NCI-H146 (cell line): ENCODE measurements around the gene GRK4.

Experiments used
- DNase-seq: peaks from one replicate; lab custom pipeline; 2025; lab: John Stamatoyannopoulos, UW

GRK4 gene

DNA sequence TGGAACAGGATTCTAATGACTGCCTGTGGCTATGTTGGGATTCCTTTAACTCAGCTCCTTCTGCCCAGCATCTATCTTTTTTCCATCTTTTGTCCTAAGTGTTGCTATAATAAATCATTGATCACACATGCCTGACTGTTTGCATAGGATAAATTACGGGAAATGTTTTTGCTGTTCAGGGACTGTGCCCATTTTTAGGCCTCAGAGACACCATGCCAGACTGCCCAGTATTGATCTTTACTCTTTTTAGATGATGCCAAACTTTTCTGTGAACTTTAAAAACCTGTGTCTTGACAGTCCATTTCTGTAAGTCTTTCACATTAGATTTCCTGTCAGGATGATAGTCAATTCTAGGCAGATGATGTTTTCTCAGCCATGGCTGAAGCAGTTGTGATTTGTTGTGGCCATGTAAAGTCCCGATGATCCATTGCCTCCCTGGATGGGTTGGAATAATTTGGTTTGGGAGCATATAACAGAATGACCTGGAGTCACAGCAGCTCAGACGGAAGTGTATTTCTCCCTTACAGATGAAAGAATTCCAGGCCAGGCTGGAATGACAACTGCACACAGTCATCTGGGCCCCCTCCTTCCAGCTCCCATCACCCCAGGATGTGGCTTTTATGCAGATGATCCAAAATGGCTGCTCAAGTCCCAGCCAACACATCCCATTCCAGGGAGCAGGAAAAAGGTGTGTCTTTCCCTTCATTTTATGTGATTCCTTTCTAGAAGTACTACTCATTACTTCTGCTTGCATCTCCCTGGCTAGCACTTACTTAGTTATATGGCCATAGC is 107.5 kb downstream of the GRK4 start:
- DNase-seq, result no peak

DNA sequence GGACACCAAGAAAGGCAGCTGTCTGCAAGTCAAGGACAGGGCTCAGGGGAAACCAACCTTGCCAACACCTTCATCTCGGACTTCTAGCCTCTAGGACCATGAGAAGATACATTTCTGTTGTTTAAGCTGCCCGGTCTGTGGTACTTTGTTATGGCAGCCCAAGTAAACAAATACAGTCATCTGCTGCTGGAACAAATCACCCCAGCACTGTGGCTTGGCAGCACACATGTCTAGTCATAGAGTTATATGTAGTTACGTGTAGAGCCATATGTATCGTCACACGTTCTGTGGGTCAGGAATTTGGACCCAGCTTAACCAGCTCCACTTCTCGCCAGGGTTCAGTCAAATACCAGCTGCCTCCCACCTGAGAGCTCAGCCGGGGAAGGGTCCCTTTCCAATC is 108.4 kb downstream of the GRK4 start:
- DNase-seq, result no peak

DNA sequence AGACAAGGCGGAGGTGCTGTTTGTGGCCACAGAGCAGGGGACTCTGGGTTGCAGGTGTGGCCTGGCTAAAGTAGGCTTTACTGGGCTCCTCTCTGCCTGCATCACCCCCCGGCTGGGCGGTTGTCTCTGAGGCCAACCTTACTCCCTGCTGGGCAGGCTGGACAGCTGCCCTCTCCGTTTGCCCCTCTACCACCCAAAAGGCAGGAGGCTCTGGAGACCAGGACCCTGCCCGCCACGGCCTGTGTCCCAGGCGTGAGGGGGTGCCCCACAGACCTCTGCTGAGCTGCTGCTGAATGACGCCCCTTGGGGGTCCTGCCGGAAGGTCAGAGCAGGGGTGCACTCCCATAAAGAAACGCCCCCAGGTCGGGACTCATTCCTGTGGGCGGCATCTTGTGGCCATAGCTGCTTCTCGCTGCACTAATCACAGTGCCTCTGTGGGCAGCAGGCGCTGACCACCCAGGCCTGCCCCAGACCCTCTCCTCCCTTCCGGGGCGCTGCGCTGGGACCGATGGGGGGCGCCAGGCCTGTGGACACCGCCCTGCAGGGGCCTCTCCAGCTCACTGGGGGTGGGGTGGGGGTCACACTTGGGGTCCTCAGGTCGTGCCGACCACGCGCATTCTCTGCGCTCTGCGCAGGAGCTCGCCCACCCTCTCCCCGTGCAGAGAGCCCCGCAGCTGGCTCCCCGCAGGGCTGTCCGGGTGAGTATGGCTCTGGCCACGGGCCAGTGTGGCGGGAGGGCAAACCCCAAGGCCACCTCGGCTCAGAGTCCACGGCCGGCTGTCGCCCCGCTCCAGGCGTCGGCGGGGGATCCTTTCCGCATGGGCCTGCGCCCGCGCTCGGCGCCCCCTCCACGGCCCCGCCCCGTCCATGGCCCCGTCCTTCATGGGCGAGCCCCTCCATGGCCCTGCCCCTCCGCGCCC is 110.0 kb downstream of the GRK4 start:
- peak; percentile 62 for DNase-seq

DNA sequence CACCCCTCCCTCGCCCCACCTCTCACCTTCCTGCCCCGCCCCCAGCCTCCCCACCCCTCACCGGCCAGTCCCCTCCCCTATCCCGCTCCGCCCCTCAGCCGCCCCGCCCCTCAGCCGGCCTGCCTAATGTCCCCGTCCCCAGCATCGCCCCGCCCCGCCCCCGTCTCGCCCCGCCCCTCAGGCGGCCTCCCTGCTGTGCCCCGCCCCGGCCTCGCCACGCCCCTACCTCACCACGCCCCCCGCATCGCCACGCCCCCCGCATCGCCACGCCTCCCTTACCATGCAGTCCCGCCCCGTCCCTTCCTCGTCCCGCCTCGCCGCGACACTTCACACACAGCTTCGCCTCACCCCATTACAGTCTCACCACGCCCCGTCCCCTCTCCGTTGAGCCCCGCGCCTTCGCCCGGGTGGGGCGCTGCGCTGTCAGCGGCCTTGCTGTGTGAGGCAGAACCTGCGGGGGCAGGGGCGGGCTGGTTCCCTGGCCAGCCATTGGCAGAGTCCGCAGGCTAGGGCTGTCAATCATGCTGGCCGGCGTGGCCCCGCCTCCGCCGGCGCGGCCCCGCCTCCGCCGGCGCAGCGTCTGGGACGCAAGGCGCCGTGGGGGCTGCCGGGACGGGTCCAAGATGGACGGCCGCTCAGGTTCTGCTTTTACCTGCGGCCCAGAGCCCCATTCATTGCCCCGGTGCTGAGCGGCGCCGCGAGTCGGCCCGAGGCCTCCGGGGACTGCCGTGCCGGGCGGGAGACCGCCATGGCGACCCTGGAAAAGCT is 110.9 kb downstream of the GRK4 start, which contains the start of the genes HTT and HTT-AS:
TSS of gene HTT (plus strand) at position 604 of the 768 bp plus-strand sequence. CDS start at position 749, 145 bp downstream.
TSS of gene HTT-AS (minus strand) at position 461 of the 768 bp plus-strand sequence.
- peak; percentile 97 for DNase-seq

DNA sequence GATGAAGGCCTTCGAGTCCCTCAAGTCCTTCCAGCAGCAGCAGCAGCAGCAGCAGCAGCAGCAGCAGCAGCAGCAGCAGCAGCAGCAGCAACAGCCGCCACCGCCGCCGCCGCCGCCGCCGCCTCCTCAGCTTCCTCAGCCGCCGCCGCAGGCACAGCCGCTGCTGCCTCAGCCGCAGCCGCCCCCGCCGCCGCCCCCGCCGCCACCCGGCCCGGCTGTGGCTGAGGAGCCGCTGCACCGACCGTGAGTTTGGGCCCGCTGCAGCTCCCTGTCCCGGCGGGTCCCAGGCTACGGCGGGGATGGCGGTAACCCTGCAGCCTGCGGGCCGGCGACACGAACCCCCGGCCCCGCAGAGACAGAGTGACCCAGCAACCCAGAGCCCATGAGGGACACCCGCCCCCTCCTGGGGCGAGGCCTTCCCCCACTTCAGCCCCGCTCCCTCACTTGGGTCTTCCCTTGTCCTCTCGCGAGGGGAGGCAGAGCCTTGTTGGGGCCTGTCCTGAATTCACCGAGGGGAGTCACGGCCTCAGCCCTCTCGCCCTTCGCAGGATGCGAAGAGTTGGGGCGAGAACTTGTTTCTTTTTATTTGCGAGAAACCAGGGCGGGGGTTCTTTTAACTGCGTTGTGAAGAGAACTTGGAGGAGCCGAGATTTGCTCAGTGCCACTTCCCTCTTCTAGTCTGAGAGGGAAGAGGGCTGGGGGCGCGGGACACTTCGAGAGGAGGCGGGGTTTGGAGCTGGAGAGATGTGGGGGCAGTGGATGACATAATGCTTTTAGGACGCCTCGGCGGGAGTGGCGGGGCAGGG is 111.7 kb downstream of the GRK4 start:
- peak; percentile 69 for DNase-seq

DNA sequence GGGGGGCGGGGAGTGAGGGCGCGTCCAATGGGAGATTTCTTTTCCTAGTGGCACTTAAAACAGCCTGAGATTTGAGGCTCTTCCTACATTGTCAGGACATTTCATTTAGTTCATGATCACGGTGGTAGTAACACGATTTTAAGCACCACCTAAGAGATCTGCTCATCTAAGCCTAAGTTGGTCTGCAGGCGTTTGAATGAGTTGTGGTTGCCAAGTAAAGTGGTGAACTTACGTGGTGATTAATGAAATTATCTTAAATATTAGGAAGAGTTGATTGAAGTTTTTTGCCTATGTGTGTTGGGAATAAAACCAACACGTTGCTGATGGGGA is 112.2 kb downstream of the GRK4 start:
- no peak for DNase-seq

DNA sequence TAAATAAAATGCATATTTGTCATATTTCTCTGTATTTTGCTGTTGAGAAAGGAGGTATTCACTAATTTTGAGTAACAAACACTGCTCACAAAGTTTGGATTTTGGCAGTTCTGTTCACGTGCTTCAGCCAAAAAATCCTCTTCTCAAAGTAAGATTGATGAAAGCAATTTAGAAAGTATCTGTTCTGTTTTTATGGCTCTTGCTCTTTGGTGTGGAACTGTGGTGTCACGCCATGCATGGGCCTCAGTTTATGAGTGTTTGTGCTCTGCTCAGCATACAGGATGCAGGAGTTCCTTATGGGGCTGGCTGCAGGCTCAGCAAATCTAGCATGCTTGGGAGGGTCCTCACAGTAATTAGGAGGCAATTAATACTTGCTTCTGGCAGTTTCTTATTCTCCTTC is 114.4 kb downstream of the GRK4 start:
- no peak for DNase-seq

DNA sequence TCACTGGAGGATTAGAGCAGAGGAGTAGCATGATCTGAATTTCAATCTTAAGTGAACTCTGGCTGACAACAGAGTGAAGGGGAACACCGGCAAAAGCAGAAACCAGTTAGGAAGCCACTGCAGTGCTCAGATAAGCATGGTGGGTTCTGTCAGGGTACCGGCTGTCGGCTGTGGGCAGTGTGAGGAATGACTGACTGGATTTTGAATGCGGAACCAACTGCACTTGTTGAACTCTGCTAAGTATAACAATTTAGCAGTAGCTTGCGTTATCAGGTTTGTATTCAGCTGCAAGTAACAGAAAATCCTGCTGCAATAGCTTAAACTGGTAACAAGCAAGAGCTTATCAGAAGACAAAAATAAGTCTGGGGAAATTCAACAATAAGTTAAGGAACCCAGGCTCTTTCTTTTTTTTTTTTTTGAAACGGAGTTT is 116.3 kb downstream of the GRK4 start:
- no peak for DNase-seq

DNA sequence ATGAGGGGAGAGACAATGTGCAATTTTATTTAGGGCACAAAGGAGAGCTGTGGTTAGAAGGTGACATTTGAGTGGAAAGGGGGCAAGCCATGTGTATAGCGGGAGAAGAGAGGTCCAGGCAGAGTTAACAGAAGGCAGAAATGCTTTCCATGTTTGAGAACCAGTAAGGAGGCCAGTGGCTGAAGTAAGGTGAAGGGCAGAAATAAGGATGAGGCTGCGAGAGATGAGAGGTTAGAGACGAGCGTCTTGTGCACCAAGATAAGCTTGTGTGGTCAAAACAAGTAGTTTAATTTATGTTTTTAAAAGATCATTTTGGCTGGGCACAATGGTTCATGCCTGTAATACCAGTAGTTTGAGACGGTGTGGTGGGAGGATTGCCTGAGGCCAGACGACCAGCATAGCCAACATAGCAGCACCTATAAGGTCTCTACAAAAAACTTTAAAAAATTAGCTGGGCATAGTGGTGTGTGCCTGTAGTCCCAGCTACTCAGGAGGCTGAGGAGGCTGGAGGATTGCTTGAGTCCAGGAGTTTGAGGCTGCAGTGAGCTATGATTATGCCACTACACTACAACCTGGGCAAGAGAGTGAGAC is 119.6 kb downstream of the GRK4 start:
- DNase-seq, result no peak

DNA sequence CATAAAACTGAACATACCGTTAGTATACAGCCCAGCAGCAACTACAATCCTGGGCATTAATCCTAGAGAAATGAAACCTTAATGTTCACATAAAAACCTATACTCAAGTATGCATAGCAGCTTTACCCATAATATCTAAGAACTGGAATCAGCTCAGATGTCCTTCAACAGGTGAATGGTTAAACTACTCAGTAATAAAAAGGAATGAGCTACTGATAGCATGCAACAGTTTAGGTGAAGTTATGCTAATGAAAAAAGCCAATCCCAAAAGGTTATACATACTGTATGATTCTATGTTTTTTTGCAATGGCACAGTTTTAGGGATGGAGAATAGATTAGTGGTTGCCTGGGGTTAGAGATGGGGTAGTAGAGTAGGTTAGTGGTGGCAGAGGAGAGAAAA is 120.4 kb downstream of the GRK4 start:
- no peak for DNase-seq

DNA sequence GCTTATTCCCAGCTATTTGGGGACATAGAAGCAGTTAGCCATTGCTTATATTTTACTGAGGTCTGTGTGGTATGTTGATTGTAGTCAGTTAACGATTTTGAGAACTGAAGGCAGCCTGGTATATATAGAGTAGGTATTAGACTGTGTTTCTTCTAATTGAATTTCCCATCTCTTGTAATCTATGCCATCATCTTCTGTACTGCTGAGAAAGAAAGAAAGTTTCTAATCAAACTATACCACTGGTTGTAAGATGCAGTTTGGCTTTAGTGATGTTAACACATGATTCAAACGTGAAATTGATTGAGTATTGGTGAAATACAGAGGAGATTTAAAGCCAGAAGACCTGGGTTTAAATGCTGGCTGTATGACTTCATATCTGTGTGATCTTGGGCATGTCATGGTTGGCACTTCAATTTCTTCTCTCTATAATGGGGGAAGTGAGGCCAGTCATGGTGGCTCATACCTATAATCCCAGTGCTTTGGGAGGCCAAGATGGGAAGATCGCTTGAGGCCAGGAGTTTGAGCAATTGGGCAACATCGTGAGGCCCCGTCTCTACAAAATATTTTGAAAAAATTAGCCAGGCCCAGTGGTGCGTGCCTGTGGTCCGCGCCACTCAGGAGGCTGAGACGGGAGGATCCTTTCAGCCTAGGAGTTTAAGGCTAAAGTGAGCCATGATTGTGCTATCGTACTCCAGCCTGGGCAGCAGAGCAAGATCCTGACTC is 122.7 kb downstream of the GRK4 start:
- DNase-seq, result no peak

DNA sequence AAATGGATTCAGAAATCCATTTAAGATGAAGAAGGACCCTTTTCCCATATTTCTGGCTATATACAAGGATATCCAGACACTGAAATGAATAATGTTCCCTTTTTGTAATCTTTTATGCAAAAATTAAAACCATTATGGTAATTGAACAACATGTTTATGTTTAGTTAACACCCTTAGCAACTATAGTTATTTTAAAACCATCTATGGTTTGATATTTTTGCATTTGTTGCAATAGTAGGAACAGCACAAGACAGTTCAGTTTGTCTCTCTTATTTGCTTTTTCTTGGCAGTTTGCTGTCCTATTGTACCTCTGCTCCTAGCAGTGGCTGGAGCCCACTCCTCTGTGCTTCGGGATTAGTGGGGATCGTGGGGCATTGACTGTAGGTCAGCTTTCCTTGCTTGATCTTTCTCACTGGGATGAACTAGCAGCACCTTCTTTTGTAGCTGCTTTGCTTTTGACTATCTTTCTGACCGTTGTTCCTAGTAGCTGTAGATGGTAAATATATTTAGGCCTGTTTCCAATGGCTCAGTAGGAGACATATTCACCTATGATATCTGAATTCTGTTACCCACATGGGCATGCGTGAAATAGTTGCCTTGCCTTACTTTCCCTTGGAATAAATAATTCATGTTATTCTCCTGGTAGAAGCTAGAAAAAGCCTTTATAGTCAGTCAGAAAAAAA is 123.9 kb downstream of the GRK4 start:
- no peak for DNase-seq
